Neural crest cell (in vitro differentiated cells): Measurements from ENCODE around the gene GSDME. TPM values are rescaled to one million over a fixed set of nuclear protein-coding genes. Genes with fewer than 3 reads are reported as not detected.

Experiments used
- DNase-seq: peaks from one replicate; pipeline ENCODE4 v3.0.0; 2021; ENCODE audit warnings: low read depth, mixed read lengths, low spot score
- H3K27ac Mint-ChIP-seq: one replicate; pipeline ENCODE4 v1.8.0; 2021; ENCODE audit warnings: mild to moderate bottlenecking, mixed read lengths; ENCODE audit not compliant: unreplicated experiment
- H3K27me3 Mint-ChIP-seq: 2 replicates; pipeline ENCODE4 v1.8.0; 2021; ENCODE audit warnings: low read depth, mild to moderate bottlenecking, mixed read lengths
- H3K36me3 Mint-ChIP-seq: 2 replicates; pipeline ENCODE4 v1.8.0; 2021; ENCODE audit warnings: low read depth, mild to moderate bottlenecking, mixed read lengths
- H3K4me1 Mint-ChIP-seq: 2 replicates; pipeline ENCODE4 v1.8.0; 2021; ENCODE audit warnings: mixed read lengths
- H3K4me3 Mint-ChIP-seq: one replicate; pipeline ENCODE4 v1.8.0; 2021; ENCODE audit warnings: mild to moderate bottlenecking, mixed read lengths
- H3K9me3 Mint-ChIP-seq: 2 replicates; pipeline ENCODE4 v1.8.0; 2021; ENCODE audit warnings: mixed read lengths
- total RNA-seq: library from RNA; stranded (reverse); gene quantifications from 2 replicates; pipeline ENCODE4 v1.2.1, GENCODE V29; 2021
- TF ChIP-seq, protein P1 (sequence below): fragments of 200-600 bp; sonication (generic); conservative IDR thresholded peaks from 2 replicates; pipeline ENCODE4 v1.5.0; 2021; ENCODE audit warnings: antibody characterized with exemption, mild to moderate bottlenecking

The GSDME gene
- total RNA-seq, 1 donor from 2014 or later, result 18.9 TPM

DNA sequence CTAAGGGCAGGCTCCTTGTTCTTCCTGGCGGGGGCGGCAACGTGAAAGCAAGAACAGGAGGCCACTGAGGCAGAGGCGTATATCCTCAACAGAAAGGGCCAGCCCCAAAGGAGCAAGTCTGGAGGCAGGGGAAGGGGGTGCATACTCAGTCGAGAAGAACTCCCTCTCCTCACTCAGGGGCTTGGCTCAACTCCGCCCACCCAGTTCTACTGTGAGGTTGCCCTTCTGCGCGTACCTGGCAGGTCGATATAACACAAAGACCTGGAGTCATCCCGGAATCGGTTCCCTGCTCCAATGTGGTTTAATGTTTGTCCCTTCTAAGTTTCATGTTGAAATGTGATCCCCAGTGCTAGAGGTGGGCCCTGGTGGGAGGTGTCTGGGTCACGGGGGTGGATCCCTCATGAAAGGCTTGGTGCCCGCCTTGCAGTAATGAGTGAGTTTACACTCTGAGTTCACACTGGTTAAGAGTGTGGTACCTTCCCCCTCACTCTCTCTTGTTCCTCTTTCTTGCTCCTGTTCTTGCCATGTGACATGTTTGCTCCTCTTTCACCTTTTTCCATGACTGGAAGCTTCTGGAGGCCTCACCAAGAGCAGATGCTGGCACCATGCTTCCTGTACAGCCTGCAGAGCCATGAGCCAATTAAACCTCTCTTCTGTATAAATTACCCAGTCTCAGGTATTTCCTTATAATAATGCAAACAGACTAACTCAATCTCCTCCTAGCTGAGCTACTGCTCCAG lies 32.6 kb downstream of the GSDME start:
- H3K4me1 Mint-ChIP-seq, result peaks cover 24% of the 10 kb centered on the region
- no peaks in the 10 kb centered on the region for H3K9me3 Mint-ChIP-seq
- DNase-seq, result no peak
- H3K4me3 Mint-ChIP-seq, result no peak overlapping the region
- no peak overlapping the region for H3K27ac Mint-ChIP-seq
- H3K36me3 Mint-ChIP-seq, result peaks cover 3% of the 10 kb centered on the region
- H3K27me3 Mint-ChIP-seq, result no peaks in the 10 kb centered on the region
- TF ChIP-seq, protein P1, sequence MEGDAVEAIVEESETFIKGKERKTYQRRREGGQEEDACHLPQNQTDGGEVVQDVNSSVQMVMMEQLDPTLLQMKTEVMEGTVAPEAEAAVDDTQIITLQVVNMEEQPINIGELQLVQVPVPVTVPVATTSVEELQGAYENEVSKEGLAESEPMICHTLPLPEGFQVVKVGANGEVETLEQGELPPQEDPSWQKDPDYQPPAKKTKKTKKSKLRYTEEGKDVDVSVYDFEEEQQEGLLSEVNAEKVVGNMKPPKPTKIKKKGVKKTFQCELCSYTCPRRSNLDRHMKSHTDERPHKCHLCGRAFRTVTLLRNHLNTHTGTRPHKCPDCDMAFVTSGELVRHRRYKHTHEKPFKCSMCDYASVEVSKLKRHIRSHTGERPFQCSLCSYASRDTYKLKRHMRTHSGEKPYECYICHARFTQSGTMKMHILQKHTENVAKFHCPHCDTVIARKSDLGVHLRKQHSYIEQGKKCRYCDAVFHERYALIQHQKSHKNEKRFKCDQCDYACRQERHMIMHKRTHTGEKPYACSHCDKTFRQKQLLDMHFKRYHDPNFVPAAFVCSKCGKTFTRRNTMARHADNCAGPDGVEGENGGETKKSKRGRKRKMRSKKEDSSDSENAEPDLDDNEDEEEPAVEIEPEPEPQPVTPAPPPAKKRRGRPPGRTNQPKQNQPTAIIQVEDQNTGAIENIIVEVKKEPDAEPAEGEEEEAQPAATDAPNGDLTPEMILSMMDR, result no peak

- no peak overlapping the region for H3K4me3 Mint-ChIP-seq
- H3K27ac Mint-ChIP-seq, result no peak overlapping the region
- H3K4me1 Mint-ChIP-seq, result peaks cover 24% of the 10 kb centered on the region
- H3K9me3 Mint-ChIP-seq, result no peaks in the 10 kb centered on the region
- TF ChIP-seq, protein P1, result peak; percentile 4
- no peaks in the 10 kb centered on the region for H3K27me3 Mint-ChIP-seq
- DNase-seq, result no peak
- peaks cover 3% of the 10 kb centered on the region for H3K36me3 Mint-ChIP-seq
These were observed 34.1 kb downstream of the GSDME start for GRCh38 chr7:24723178-24723530.

- Mint-ChIP-seq H3K36me3 (peaks cover 3% of the 10 kb centered on the region), H3K27me3 (no peaks in the 10 kb centered on the region), H3K9me3 (no peaks in the 10 kb centered on the region), H3K27ac (no peak overlapping the region), H3K4me3 (no peak overlapping the region), H3K4me1 (peaks cover 24% of the 10 kb centered on the region)
- no peak for DNase-seq
- TF ChIP-seq, protein P1, result peak; percentile 37
These were observed 34.7 kb downstream of the GSDME start for GRCh38 chr7:24722386-24723177.

DNA sequence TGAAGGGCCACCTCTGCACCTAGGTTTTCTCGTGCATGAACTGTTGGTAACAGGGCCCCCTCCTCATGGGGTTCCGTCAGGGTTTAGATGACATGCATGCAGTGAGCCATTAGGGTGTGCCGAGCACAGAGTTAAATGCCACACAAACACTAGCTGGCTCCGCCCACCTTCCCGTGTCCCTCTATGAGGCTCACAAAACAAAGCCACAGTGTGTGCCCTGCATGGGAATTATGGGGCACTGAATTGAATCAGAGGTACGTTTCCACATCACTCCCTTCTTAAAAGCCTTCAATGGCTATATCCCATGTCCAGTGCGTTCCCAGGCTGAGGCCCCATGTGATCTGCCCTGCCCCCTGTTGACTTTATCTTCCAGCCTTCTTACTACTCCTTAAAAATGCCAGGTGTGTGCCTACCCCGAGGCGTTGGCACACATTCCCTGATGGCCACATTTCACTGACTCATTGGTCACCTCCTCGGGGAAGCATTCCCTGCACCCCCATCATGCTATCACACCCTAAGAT lies 35.7 kb downstream of the GSDME start:
- H3K9me3 Mint-ChIP-seq, result no peaks in the 10 kb centered on the region
- H3K4me3 Mint-ChIP-seq, result no peak overlapping the region

DNA sequence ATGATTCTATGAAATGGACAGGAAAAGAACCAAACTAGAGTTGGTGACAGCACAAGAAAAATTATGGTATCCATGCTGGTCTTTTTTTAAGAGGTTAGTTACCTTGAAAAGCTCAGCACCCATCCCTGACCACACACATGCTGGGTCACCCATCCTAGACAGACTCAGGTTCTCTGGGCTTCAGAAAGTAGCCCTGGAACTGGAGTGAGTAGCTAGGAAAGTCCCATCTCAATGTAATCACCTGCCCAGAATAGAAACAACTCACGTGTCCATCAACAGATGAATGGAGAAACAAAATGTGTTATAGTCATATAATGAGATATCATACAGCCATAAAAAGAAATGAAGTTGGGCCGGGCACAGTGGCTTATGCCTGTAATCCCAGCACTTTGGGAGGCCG lies 37.0 kb downstream of the GSDME start:
- Mint-ChIP-seq H3K27me3 (no peaks in the 10 kb centered on the region), H3K4me1 (peaks cover 24% of the 10 kb centered on the region), H3K27ac (no peak overlapping the region), H3K36me3 (peaks cover 5% of the 10 kb centered on the region), H3K4me3 (no peak overlapping the region), H3K9me3 (no peaks in the 10 kb centered on the region)
- TF ChIP-seq, protein P1, result no peak
- DNase-seq, result no peak

More for the DNA sequence above, 35.7 kb downstream of the GSDME start:
- peaks cover 3% of the 10 kb centered on the region for H3K36me3 Mint-ChIP-seq
- H3K27ac Mint-ChIP-seq, result no peak overlapping the region
- TF ChIP-seq, protein P1, result no peak
- H3K27me3 Mint-ChIP-seq, result no peaks in the 10 kb centered on the region
- peaks cover 24% of the 10 kb centered on the region for H3K4me1 Mint-ChIP-seq
- DNase-seq, result no peak
